GM18499 (cell line): ENCODE data around the gene MSN.
"Not testable (repeated sequence)": the region's sequence is repeated elsewhere in the genome, so short reads cannot be mapped to it uniquely, and the experiment has no call there.

Experiments
- ATAC-seq: cut with Tn5 transposase; IDR thresholded peaks from one replicate; pipeline ENCODE4 v1.9.1; 2021; ENCODE audit warnings: moderate number of reproducible peaks; ENCODE audit not compliant: insufficient read depth, unreplicated experiment

MSN gene

GRCh38 chrX:65667503-65668376 lies at the start of gene MSN:
TSS of gene MSN (plus strand) at chrX:65667654. CDS start at chrX:65667842, 188 bp downstream.
- ATAC-seq, result no peak

DNA sequence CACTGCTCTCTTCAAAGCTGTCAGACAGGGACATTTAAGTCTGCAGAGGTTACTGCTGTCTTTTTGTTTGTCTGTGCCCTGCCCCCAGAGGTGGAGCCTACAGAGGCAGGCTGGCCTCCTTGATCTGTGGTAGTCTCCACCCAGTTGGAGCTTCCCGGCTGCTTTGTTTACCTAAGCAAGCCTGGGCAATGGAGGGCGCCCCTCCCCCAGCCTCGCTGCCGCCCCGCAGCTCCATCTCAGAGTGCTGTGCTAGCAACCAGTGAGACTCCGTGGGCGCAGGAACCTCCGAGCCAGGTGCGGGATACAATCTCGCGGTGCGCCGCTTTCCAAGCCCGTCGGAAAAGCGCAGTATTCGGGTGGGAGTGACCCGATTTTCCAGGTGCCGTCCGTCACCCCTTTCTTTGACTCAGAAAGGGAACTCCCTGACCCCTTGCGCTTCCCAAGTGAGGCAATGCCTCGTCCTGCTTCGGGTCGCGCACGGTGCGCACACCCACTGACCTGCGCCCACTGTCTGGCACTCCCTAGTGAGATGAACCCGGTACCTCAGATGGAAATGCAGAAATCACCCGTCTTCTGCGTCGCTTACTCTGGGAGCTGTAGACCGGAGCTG lies 47.3 kb upstream of the MSN start:
- not testable (repeated sequence) for ATAC-seq

DNA sequence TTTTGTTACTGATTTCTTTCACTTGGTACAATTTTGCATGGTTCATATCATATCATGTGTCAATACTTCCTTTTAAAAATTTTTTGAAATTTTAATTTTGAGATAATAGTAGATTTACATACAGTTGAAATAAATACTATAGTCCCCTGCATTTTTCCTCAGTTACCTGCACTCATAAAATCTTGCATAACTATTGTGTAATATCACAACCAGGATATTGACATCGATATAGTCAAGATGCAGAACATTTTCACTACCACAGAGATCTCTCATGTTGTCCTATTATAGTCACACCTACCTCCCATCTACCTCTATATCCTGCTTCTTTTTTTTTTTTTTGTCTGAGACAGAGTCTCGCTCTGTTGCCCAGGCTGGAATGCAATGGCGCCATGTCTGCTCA lies 36.7 kb upstream of the MSN start:
- no peak for ATAC-seq

- no peak for ATAC-seq
Observed at GRCh38 chrX:65633826-65634225, 33.6 kb upstream of the MSN start.

GRCh38 chrX:65634732-65635131 lies 32.7 kb upstream of the MSN start:
- ATAC-seq, result no peak

GRCh38 chrX:65635378-65635777 lies 32.1 kb upstream of the MSN start:
- ATAC-seq, result no peak

DNA sequence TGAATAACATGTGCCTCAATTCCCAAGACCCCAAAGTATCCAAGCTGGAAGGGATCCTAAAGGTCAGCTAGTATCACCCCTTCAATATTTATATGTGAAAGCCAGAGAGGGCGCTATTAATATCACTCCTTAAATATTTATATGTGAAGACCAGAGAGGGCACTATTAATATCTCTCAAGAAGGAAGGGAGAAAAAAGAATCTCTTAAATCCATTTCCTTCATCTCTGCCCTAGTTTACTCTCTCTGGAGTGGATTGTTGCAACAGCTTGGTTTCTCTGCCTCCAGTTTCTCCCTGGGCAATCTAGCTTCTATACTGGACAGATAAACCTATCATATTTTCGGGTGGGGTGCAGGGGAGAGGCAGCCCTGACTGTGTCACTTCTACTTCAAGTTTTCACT lies 31.6 kb upstream of the MSN start:
- no peak for ATAC-seq

- ATAC-seq, result not testable (repeated sequence)
Observed at GRCh38 chrX:65636261-65636660, 31.2 kb upstream of the MSN start.

DNA sequence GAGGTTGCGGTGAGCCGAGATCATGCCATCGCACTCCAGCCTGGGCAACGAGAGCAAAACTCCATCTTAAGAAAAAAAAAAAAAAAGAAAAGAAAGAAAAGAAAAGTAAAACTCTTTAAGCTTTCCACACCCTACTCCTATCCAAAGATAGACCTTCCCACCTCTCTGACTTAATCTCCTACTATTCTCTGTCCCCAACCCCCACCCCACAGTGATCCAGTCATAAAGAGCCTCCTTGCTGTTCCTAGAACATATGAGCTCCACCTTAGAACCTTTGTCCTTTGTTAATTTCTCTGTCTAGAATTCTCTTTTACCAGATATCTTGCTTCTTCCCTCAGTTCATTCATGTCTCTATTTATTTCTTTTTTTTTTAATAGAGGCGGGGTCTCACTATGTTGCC lies 30.1 kb upstream of the MSN start:
- ATAC-seq, result no peak

- no peak for ATAC-seq
Observed at GRCh38 chrX:65642914-65643491, 24.5 kb upstream of the MSN start.

- ATAC-seq, result no peak
Observed at GRCh38 chrX:65643531-65644052, 23.9 kb upstream of the MSN start.

GRCh38 chrX:65644621-65645289 lies 22.7 kb upstream of the MSN start:
- ATAC-seq, result no peak

DNA sequence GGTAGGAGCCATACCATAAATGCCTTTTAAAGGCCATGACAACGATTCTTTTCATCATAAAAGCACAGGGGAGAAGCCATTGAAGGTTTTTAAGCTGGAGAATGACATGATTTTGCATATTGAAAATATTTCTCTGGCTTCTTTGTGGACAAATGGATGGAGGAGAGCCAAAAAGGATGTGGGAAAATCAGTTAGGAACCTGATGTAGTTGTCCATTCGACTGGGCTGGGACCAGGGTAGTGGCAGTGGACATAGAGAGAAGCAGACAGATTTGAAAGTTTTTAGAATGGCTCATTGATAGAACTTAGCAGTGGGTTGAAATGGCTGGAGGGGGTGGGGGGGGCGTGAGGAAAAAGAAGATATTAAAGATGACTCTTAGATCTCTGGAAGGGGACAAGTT lies 19.7 kb upstream of the MSN start:
- ATAC-seq, result no peak

DNA sequence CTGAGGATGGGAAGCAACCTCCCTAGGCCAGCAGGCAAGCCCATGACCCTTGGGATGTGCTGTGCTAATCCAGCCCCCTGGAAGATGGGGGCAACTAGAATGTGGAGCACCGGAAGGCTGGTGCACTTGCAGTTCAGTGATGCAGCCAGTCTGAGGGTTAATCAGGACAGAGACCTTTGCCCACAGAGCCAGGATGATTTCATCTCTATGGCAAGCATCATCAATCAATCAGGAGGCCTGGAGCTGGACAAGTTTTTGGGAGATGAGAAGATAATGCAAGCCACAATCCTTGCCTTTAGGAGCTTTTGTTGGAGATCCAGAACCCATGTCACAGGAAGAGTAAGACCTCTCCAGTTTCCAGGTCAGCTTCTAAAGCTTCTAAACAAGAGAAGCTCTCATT lies 15.4 kb upstream of the MSN start:
- no peak for ATAC-seq

DNA sequence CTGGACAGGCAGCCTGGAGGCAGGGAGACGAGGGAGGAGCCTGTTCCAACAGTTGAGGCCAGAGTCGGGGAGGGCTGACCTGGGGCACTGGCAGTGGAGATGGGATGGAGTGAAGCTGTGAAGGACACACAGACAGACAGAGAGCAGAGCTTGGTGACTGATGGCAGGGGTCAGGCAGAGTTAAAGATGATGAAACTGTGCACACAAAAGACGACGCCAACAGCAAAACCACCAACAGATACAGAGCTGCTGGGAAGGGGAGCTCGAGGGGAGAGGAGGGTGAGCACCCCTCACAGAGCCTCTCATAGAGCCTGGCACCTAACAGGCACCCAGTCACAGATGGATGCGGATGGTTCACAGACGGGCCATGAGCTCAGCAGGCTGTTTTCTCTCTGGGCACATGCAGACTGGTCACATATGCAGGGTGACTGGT lies 10.4 kb upstream of the MSN start:
- not testable (repeated sequence) for ATAC-seq

- ATAC-seq, result no peak
Observed at GRCh38 chrX:65657659-65658058, 9.8 kb upstream of the MSN start.

DNA sequence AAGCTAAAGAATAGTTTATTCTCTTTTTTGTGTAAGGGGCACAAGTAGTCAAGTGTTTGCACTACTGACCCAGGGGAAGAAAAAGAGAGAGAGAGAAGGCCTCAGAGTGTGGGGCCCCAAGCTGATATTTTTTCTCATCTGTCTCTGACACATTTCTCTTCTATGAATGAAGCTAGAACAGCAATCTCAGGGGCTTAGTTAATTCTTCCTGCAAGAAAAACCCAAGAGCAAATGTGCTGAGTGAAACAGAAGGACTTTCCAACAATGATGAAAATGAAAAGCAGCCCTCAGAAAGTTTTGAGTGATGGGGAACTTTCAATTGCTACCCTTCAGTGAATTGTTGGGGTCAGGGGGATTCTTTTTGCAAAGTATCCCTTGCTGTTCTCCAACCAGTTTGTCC lies 9.2 kb upstream of the MSN start:
- ATAC-seq, result no peak

DNA sequence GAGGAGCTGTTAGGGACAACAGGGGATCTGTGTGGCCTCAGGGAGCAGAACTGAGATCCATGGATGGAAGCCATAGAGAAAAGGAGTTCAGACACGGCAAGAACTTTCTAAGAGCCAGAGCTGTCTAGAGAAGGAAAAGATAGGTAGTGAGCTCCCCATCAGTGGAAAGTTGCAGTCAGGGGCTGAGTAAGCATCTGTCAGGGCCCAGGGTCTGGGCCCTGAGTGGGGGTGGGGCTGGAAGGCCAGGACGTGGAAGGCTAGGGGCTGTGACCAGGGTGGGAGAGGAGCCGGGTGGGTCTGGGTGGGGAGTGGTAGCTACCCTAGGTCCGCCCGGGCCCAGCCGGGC lies 324 bp upstream of the MSN start:
- ATAC-seq, result no peak

DNA sequence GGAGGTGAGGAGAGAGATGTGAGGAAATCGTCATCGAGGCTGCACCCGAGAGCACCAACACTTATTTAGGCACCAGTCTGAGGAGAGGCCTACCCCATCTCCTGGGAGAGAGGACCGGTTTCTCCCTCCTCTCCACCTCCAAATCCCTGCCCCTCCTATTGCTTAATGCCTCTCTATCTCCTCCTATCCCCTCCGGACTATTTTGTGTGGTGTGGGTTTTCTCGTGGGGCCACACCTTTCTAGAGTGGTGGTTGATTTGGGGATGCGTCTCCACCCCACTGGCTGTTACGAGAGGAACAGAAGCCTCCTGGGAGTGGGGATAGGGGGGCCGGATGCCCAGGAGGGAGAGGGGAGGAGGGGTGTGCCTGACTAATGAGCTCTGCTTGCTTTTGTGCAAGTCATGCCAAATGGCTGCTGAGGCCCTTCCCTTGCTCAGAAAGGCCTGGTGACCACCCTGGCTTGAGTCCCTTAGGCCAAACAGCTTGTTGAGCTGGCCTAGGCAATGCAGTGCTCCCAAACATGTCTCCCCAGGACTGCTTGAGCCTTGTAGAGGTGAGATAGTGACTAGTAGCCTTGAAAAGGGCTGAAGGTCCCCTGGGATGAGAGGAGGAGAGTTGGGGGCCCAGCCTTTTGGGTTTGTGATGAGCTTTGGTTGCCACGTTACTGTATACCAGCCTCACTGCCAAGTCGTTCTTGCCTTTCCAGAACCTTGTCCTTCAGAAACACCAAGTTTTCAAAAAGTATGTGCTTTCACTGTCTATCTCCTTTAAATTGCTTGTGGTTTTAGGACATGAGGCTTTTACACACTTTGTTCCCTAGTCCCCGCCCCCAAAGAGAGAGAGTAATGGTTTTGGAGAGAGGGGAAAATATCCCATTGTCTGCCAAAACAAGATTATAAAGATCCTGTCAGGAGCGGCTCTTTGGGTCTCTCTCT lies 1.2 kb downstream of the MSN start:
- ATAC-seq, result no peak

DNA sequence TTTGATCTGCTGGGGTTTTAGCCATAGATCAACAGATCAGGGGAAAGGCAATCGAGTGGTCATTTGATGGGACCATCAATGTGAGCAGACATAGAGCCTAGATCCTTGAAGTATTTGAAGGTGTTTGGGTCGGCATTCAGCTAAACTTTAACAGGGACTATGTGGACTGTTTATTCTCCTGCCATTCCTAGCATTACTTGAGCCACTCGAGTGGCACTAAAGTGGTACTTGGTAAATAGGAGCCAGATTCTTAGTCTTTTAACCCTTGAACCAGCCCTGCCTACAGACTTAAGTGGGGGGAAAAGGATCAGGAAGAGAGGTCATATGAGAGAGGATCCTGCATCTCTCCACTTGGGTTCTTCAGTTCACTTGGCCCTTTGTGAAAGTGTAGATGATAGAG lies 3.8 kb downstream of the MSN start:
- no peak for ATAC-seq
